Ovary (tissue), 9 donors: ENCODE data around the gene KATNB1. TPM values are rescaled to one million over a fixed set of nuclear protein-coding genes. Genes with fewer than 3 reads are reported as not detected.

Experiments
- DNase-seq, 5 donors: peaks; one replicate each; pipeline ENCODE4 v3.0.0-alpha.2; 2019 to 2020
- H3K27ac ChIP-seq, 2 donors: fragments of 200-600 bp; one replicate each; pipeline versions ENCODE4 v1.5.1 to v1.8.0; 2019 to 2022
- H3K27me3 ChIP-seq: fragments of 200-600 bp; one replicate; pipeline ENCODE4 v1.8.0; 2022
- H3K36me3 ChIP-seq: fragments of 200-600 bp; sonication (generic); one replicate; pipeline ENCODE4 v1.5.1; 2019
- H3K4me1 ChIP-seq: one replicate; pipeline ENCODE4 v1.8.1; 2013; ENCODE audit warnings: mild to moderate bottlenecking, moderate library complexity; ENCODE audit not compliant: insufficient read depth
- H3K4me3 ChIP-seq: fragments of 200-600 bp; sonication (generic); one replicate; pipeline ENCODE4 v1.5.1; 2017
- H3K9me3 ChIP-seq, 2 donors: fragments of 200-600 bp in 1 of 2; sonication (generic) in 1 of 2; one replicate each; pipeline versions ENCODE4 v1.5.1 to v1.8.1; 2013 to 2019; ENCODE audit warnings: mild to moderate bottlenecking in 1 of 2, moderate library complexity in 1 of 2
- CTCF ChIP-seq, 3 donors: fragments of 450-650 bp in 2 of 3; fragments of 200-600 bp in 1 of 3; IDR thresholded peaks; one replicate each; pipeline versions ENCODE4 v1.5.1 to v1.8.0; 2016 to 2022; ENCODE audit warnings: antibody characterized with exemption in 3 of 3, mild to moderate bottlenecking in 1 of 3
- EP300 ChIP-seq: sonication (generic); formaldehyde crosslinking; IDR thresholded peaks from one replicate; pipeline ENCODE4 v1.6.1; 2017; ENCODE audit warnings: antibody characterized with exemption
- POLR2A ChIP-seq: fragments of 450-650 bp; IDR thresholded peaks from one replicate; pipeline ENCODE4 v1.6.1; 2017; ENCODE audit warnings: antibody characterized with exemption, mild to moderate bottlenecking, moderate library complexity
- WGBS, 3 donors: extraction: QIAGEN DNeasy Blood & Tissue Kit in 1 of 3; methylation state at CpG; one replicate each; pipeline versions ENCODE4 v1.1.5 to v1.1.7; 2013 to 2017; 5-methylcytosine and 5-hydroxymethylcytosine counted together
- intact Hi-C, 4 donors: fragments of 100-400 bp; cut with DNase I; formaldehyde crosslinking; loops; one replicate each; pipeline versions ENCODE4 v1.11.0 to v1.15.1; 2022 to 2023
- polyA plus RNA-seq, 2 donors: library from polyadenylated mRNA; stranded (reverse); fragments of 200-250 nt in 1 of 2; fragments of 350-450 nt in 1 of 2; fragmentation: Illumina TruSeq in 1 of 2; extraction: RNeasy Lipid Tissue Mini Kit (QIAGEN cat#74804) in 1 of 2; gene quantifications; one replicate each; pipeline ENCODE4 v1.2.3, GENCODE V29; 2013 to 2014
- total RNA-seq, 7 donors: library from RNA; depleted of rRNA in 2 of 7; stranded (reverse); fragments of >200 nt in 2 of 7; fragmentation: NEBNext Ultra II Directional in 3 of 7; extraction: Animal tissue kit (Norgen Biotek cat#: 25700) in 3 of 7; gene quantifications; one replicate each; pipeline versions ENCODE4 v1.1.0 to v1.2.4, GENCODE V29; 2016 to 2023
- donor health status: DM: no; HTN: no; CAD: no; lungs with moderate emphysema.
- donor health status: DM: no; HTN: no; CAD: no.
- donor health status: Bipolar disorder and iron deficiency.
- donor health status: DM: yes; HTN: yes; CAD: no.
- donor health status: DM: no; HTN: no; CAD: no.
- donor health status: DM: yes; HTN: yes; CAD: no.

Gene KATNB1
- total and polyA plus RNA-seq, 9 donors = 3.4 to 20.2 (median 12.5) TPM

GRCh38 chr16:57797216-57797525 lies 61.6 kb downstream of the KATNB1 start:
- intact Hi-C loops = loop anchor here in 1 of 4 donors (5.0 kb wide), 1 partner anchor 65 kb away; no protein-coding TSS in a partner anchor
- Histone ChIP-seq H3K36me3 (no peaks in the 10 kb centered on the region), H3K27ac (no peak overlapping the region), H3K27me3 (no peaks in the 10 kb centered on the region), H3K4me1 (peaks cover 7% of the 10 kb centered on the region), H3K9me3 (no peaks in the 10 kb centered on the region), H3K4me3 (no peak overlapping the region)
- TF ChIP-seq CTCF (IDR thresholded peaks at IDR 0.05) = no peak
- TF ChIP-seq POLR2A = no peak
- no peak for TF ChIP-seq EP300
- DNase-seq = no peak
- 83 to 86% (median 86%) methylated on average over 13 of the region's 13 CpGs for WGBS, 3 donors

DNA sequence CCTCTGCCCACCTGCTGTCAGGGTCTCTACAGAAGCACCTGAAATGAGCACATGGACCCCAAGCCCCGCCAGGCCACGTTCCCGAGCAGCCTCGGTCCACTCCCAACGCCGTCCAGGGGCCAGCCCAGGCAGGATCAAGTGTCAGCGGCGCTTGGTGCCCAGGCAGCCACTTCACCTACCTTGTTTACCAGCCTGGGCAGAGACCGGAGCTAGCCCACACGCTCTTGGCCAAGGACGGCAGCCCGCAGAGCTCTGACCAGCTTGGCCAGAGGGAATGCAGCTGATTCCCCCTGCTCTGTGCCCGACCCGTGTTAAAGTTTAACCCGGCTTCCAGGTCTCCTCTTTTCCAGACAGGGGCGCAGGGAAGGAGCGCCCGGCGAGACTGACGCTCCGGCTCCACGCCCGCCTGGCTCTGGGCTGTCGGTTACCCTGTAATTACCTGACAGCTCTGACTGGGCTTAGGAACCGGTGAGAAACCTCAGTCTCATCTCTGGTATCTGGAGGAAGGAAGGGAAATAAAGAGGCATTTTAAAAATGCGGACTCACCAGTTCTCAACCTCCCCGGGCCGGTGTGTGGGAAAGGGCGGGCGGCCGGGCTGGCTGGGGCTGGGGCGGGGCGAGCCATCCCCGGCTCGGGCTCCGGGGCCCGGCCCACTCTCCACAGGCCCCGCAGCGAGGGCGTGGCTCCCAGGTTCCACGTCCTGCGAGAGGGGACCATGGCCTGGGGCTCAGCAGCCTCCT lies 62.1 kb downstream of the KATNB1 start:
- no peaks in the 10 kb centered on the region for H3K36me3 ChIP-seq
- no peak for TF ChIP-seq CTCF (IDR thresholded peaks at IDR 0.05)
- TF ChIP-seq EP300 = no peak
- TF ChIP-seq POLR2A = no peak
- H3K27ac ChIP-seq = no peak overlapping the region
- H3K27me3 ChIP-seq = no peaks in the 10 kb centered on the region
- WGBS, 3 donors = 83 to 86% (median 86%) methylated on average over 42 of the region's 42 CpGs
- no peaks in the 10 kb centered on the region for H3K9me3 ChIP-seq
- intact Hi-C loops = loop anchor here in 1 of 4 donors (5.0 kb wide), 1 partner anchor 65 kb away; no protein-coding TSS in a partner anchor
- DNase-seq = no peak
- no peak overlapping the region for H3K4me3 ChIP-seq
- peaks cover 8% of the 10 kb centered on the region for H3K4me1 ChIP-seq

GRCh38 chr16:57798267-57798810 lies 62.8 kb downstream of the KATNB1 start:
- Histone ChIP-seq H3K27ac (no peak overlapping the region), H3K9me3 (no peaks in the 10 kb centered on the region), H3K4me3 (no peak overlapping the region), H3K4me1 (peaks cover 8% of the 10 kb centered on the region), H3K36me3 (no peaks in the 10 kb centered on the region), H3K27me3 (no peaks in the 10 kb centered on the region)
- WGBS, 3 donors = 85 to 89% (median 89%) methylated on average over 10 to 16 of the region's 16 CpGs
- TF ChIP-seq POLR2A = no peak
- TF ChIP-seq CTCF (IDR thresholded peaks at IDR 0.05) = no peak
- no peak for TF ChIP-seq EP300
- DNase-seq = no peak
- intact Hi-C loops = loop anchor here in 1 of 4 donors (5.0 kb wide), 1 partner anchor 64 kb away; no protein-coding TSS in a partner anchor

GRCh38 chr16:57798953-57799599 lies 63.5 kb downstream of the KATNB1 start:
- no peak overlapping the region for H3K4me3 ChIP-seq
- H3K27ac ChIP-seq = no peak overlapping the region
- H3K27me3 ChIP-seq = no peaks in the 10 kb centered on the region
- 74 to 79% (median 75%) methylated on average over 6 of the region's 6 CpGs for WGBS, 3 donors
- TF ChIP-seq EP300 = no peak
- TF ChIP-seq POLR2A = no peak
- no peak for TF ChIP-seq CTCF (IDR thresholded peaks at IDR 0.05)
- no peak for DNase-seq
- H3K9me3 ChIP-seq = no peaks in the 10 kb centered on the region
- no peaks in the 10 kb centered on the region for H3K36me3 ChIP-seq
- peaks cover 8% of the 10 kb centered on the region for H3K4me1 ChIP-seq
- intact Hi-C loops = loop anchor here in 1 of 4 donors (5.0 kb wide), 1 partner anchor 63 kb away; no protein-coding TSS in a partner anchor
